GM10248 (cell line): Measurements from ENCODE around the gene FTO.

ENCODE experiments used
- CTCF ChIA-PET: fragments of 300-600 bp; sonication (Branson Sonifier 250); formaldehyde crosslinking; extraction: SDS; loops from one replicate; lab custom pipeline; 2021; ENCODE audit warnings: antibody characterized with exemption; lab: Yijun Ruan, JAX
- POLR2A ChIA-PET: fragments of 350-650 bp; sonication (Branson Sonifier 250); formaldehyde crosslinking; extraction: SDS; loops from one replicate; lab custom pipeline; 2020; ENCODE audit warnings: antibody characterized with exemption; lab: Yijun Ruan, JAX
- DNase-seq: peaks from one replicate; pipeline ENCODE4 v3.0.0; 2012; ENCODE audit errors: extremely low spot score
- TF ChIP-seq, protein P1 (sequence below): IDR thresholded peaks from 2 replicates; pipeline ENCODE4 v1.5.1; 2012; ENCODE audit warnings: mild to moderate bottlenecking, low read depth; ENCODE audit errors: extremely low read depth, missing control alignments, control extremely low read depth

The FTO gene

GRCh38 chr16:54072237-54072636 lies 368.3 kb downstream of the FTO start:
- POLR2A ChIA-PET, result no interaction called here
- no peak for DNase-seq
- TF ChIP-seq, protein P1, sequence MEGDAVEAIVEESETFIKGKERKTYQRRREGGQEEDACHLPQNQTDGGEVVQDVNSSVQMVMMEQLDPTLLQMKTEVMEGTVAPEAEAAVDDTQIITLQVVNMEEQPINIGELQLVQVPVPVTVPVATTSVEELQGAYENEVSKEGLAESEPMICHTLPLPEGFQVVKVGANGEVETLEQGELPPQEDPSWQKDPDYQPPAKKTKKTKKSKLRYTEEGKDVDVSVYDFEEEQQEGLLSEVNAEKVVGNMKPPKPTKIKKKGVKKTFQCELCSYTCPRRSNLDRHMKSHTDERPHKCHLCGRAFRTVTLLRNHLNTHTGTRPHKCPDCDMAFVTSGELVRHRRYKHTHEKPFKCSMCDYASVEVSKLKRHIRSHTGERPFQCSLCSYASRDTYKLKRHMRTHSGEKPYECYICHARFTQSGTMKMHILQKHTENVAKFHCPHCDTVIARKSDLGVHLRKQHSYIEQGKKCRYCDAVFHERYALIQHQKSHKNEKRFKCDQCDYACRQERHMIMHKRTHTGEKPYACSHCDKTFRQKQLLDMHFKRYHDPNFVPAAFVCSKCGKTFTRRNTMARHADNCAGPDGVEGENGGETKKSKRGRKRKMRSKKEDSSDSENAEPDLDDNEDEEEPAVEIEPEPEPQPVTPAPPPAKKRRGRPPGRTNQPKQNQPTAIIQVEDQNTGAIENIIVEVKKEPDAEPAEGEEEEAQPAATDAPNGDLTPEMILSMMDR, result no peak
- CTCF ChIA-PET, result no interaction called here

DNA sequence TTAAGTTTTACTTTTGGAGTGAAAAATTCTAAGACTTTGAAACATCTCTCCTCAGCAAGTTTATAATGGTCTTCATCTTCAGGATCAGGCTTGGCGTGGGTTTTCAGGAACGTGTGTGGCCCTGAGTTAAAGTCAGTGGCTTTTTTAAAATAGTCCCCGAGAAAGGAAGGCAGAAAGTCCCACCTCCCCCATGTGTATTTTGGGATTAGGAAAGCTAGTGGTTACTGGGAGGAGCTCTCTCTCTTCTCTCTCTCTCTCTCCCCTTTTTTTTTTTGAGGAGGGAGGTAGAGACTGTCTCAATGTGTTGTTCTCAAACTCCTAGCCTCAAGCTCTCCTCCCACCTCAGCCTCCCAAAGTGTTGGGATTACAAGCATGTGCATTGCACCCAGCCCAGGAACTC lies 369.4 kb downstream of the FTO start:
- no peak for DNase-seq
- POLR2A ChIA-PET, result no interaction called here
- TF ChIP-seq, protein P1, result no peak

GRCh38 chr16:54075446-54075845 lies 371.5 kb downstream of the FTO start:
- POLR2A ChIA-PET, result no interaction called here
- TF ChIP-seq, protein P1, result no peak
- CTCF ChIA-PET, result interaction anchor here (3.5 kb wide), 1 partner anchor 10 kb away, joined by 13 read pairs; no protein-coding TSS in a partner anchor
- no peak for DNase-seq

More for the DNA sequence above, 369.4 kb downstream of the FTO start:
- CTCF ChIA-PET, result no interaction called here

DNA sequence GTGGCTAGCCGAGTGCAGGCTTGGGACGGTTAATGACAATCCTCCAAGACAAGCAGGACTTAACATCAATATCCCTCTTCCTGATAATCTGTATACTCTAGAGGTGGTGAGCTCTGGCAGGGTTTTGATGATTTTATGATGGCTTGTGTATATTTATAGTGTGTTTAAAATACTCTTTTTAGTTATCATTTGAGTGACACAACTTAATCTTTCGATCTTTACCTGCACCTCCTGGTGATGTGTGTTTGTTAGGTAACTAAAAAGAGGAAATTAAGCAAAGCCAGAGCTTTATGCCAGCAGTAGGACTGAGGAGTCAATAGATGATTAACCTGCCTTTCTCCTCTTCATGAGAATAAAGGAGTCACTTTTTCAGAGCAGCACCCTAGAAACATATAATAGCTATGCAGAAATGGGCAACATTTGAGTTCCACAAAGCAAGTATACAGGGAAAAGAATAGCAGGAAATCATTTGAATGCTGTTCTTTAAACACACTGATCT lies 372.1 kb downstream of the FTO start:
- ChIA-PET CTCF (interaction anchor here (3.5 kb wide), 1 partner anchor 11 kb away, joined by 13 read pairs; no protein-coding TSS in a partner anchor), POLR2A (no interaction called here)
- DNase-seq, result no peak
- TF ChIP-seq, protein P1, result no peak

- ChIA-PET CTCF (interaction anchor here (0.9 to 3.5 kb wide), 2 partner anchors 12 to 25 kb away, joined by 4 to 13 read pairs; no protein-coding TSS in a partner anchor), POLR2A (no interaction called here)
- TF ChIP-seq, protein P1, result no peak
- no peak for DNase-seq
Observed at GRCh38 chr16:54077050-54077821, 373.3 kb downstream of the FTO start.

GRCh38 chr16:54080524-54081008 lies 376.6 kb downstream of the FTO start:
- POLR2A ChIA-PET, result no interaction called here
- TF ChIP-seq, protein P1, result no peak
- no peak for DNase-seq
- CTCF ChIA-PET, result interaction anchor here (1.0 kb wide), 1 partner anchor 9 kb away, joined by 3 read pairs; no protein-coding TSS in a partner anchor
